OCI-LY7 (cell line): ENCODE data around the gene TMPRSS11E.

Experiments
- CTCF ChIP-seq: fragments of 200-600 bp; sonication (generic); conservative IDR thresholded peaks from 2 replicates; pipeline ENCODE4 v1.5.1; 2014; ENCODE audit warnings: mild to moderate bottlenecking, antibody characterized with exemption, low read length, moderate library complexity, mixed read lengths
- EZH2phosphoT487 ChIP-seq: fragments of 200-600 bp; sonication (generic); IDR thresholded peaks from 2 replicates; pipeline ENCODE4 v1.6.1; 2018; ENCODE audit warnings: low read depth, borderline replicate concordance, mild to moderate bottlenecking, mixed run types, antibody characterized with exemption, low read length, moderate library complexity, mixed read lengths

- TF ChIP-seq CTCF (no peak), EZH2phosphoT487 (no peak)
Measured at GRCh38 chr4:68430337-68430736, 16.9 kb upstream of the TMPRSS11E start.
